Suprapubic skin (tissue), 4 donors: ENCODE results near the gene FAM161B.

Experiments used
- EP300 ChIP-seq: sonication (generic); formaldehyde crosslinking; IDR thresholded peaks from one replicate; pipeline ENCODE4 v1.6.1; 2017; ENCODE audit warnings: antibody characterized with exemption
- POLR2AphosphoS5 ChIP-seq, 3 donors: sonication (generic); formaldehyde crosslinking; IDR thresholded peaks; one replicate each; pipeline ENCODE4 v1.6.1; 2017; ENCODE audit warnings: antibody characterized with exemption in 3 of 3
- TF ChIP-seq, protein P1 (sequence below), 2 donors: fragments of 200-600 bp in 1 of 2; fragments of 450-650 bp in 1 of 2; sonication (generic) in 1 of 2; IDR thresholded peaks; one replicate each; pipeline ENCODE4 v1.5.1; 2016 to 2019; ENCODE audit warnings: antibody characterized with exemption in 2 of 2, mild to moderate bottlenecking in 1 of 2, moderate library complexity in 1 of 2

DNA sequence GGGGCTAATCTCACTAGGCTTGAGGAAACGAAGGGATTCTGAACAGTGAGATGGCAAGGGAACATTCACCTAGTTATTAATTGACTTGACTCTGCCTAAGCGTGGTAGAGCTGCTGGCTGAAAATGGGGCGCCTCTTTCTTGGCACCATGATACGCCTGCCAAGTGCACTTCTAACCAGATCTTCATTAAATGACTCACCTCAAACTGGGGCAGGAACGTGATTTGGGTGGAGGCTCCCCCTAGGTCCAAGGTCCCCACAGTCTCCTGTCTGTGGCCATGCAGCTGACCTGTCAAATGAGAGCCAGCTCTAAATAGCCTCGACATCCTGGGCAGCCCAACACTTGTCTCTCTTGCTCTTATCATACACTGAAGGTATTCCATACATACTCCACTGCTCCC lies 26.2 kb upstream of the FAM161B start:
- no peak for TF ChIP-seq EP300
- TF ChIP-seq, protein P1, sequence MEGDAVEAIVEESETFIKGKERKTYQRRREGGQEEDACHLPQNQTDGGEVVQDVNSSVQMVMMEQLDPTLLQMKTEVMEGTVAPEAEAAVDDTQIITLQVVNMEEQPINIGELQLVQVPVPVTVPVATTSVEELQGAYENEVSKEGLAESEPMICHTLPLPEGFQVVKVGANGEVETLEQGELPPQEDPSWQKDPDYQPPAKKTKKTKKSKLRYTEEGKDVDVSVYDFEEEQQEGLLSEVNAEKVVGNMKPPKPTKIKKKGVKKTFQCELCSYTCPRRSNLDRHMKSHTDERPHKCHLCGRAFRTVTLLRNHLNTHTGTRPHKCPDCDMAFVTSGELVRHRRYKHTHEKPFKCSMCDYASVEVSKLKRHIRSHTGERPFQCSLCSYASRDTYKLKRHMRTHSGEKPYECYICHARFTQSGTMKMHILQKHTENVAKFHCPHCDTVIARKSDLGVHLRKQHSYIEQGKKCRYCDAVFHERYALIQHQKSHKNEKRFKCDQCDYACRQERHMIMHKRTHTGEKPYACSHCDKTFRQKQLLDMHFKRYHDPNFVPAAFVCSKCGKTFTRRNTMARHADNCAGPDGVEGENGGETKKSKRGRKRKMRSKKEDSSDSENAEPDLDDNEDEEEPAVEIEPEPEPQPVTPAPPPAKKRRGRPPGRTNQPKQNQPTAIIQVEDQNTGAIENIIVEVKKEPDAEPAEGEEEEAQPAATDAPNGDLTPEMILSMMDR (IDR thresholded peaks at IDR 0.05) = no peak
- no peak for TF ChIP-seq POLR2AphosphoS5 (IDR thresholded peaks at IDR 0.05)
